Keratinocyte (primary cell): ENCODE measurements around the gene STK32C. TPM values are rescaled to one million over a fixed set of nuclear protein-coding genes. Genes with fewer than 3 reads are reported as not detected.

ENCODE experiments used
- DNase-seq: peaks from one replicate; pipeline ENCODE4 v3.0.0-alpha.2; 2011; ENCODE audit warnings: low read depth, missing footprints, low spot score
- FAIRE-seq: peaks from 2 replicates; lab custom pipeline; 2011; peaks lifted over from hg19 to GRCh38; lab: Jason Lieb, UNC
- H2AFZ ChIP-seq: 2 replicates; pipeline ENCODE4 v1.6.0; 2012; ENCODE audit warnings: low read length, control low read depth, inconsistent platforms; ENCODE audit not compliant: control insufficient read depth
- H3K27ac ChIP-seq: 2 replicates; pipeline ENCODE4 v1.5.1; 2011; ENCODE audit warnings: low read length; ENCODE audit not compliant: control insufficient read depth, insufficient read depth
- H3K27me3 ChIP-seq: 3 replicates; pipeline ENCODE4 v1.6.0; 2011; ENCODE audit warnings: low read length; ENCODE audit not compliant: control insufficient read depth, insufficient read depth; ENCODE audit errors: extremely low read depth
- H3K36me3 ChIP-seq, 2 experiments: 2 replicates in 1 of 2; 3 replicates in 1 of 2; pipeline ENCODE4 v1.5.1; 2011; ENCODE audit warnings: low read length in 2 of 2, mild to moderate bottlenecking in 1 of 2; ENCODE audit not compliant: control insufficient read depth in 2 of 2, insufficient read depth in 2 of 2; ENCODE audit errors: extremely low read depth in 1 of 2
- H3K4me1 ChIP-seq: 3 replicates; pipeline ENCODE4 v1.5.1; 2011; ENCODE audit warnings: low read length; ENCODE audit not compliant: control insufficient read depth, insufficient read depth; ENCODE audit errors: extremely low read depth
- H3K4me2 ChIP-seq: 3 replicates; pipeline ENCODE4 v1.6.0; 2011; ENCODE audit warnings: low read depth, low read length; ENCODE audit not compliant: control insufficient read depth, insufficient read depth; ENCODE audit errors: extremely low read depth
- H3K4me3 ChIP-seq, 3 experiments: fragments of 200-600 bp in 1 of 3; sonication (generic) in 1 of 3; 2 replicates in 2 of 3; 3 replicates in 1 of 3; pipeline ENCODE4 v1.5.1; 2011 to 2016; ENCODE audit warnings: low read length in 3 of 3, mild to moderate bottlenecking in 3 of 3, control low read depth in 2 of 3, inconsistent platforms in 1 of 3, low read depth in 1 of 3, mixed read lengths in 1 of 3, mixed run types in 1 of 3, moderate library complexity in 1 of 3; ENCODE audit not compliant: control insufficient read depth in 2 of 3, insufficient read depth in 2 of 3; ENCODE audit errors: extremely low read depth in 1 of 3
- H3K79me2 ChIP-seq: 2 replicates; pipeline ENCODE4 v1.6.0; 2012; ENCODE audit warnings: low read length; ENCODE audit not compliant: control insufficient read depth, insufficient read depth
- H3K9ac ChIP-seq: 3 replicates; pipeline ENCODE4 v1.6.0; 2011; ENCODE audit warnings: low read length; ENCODE audit not compliant: control insufficient read depth, insufficient read depth; ENCODE audit errors: extremely low read depth
- H3K9me1 ChIP-seq: 3 replicates; pipeline ENCODE4 v1.6.0; 2011; ENCODE audit warnings: low read length; ENCODE audit not compliant: control insufficient read depth, insufficient read depth; ENCODE audit errors: extremely low read depth
- H3K9me3 ChIP-seq: 2 replicates; pipeline ENCODE4 v1.5.1; 2012; ENCODE audit warnings: low read depth, low read length; ENCODE audit not compliant: control insufficient read depth
- H4K20me1 ChIP-seq: 3 replicates; pipeline ENCODE4 v1.6.0; 2011; ENCODE audit warnings: low read length; ENCODE audit not compliant: control insufficient read depth, insufficient read depth; ENCODE audit errors: extremely low read depth
- EZH2 ChIP-seq: IDR thresholded peaks from one replicate; pipeline ENCODE4 v1.6.1; 2012; ENCODE audit warnings: inconsistent platforms, mild to moderate bottlenecking, low read length, moderate library complexity
- dilution Hi-C: fragments of 300-500 bp; cut with MboI; formaldehyde crosslinking; loops from one replicate; pipeline ENCODE4 v1.7.0; 2020; ENCODE audit warnings: low sequenced_read_pairs; ENCODE audit not compliant: extremely low pct_ligation_motif_present
- polyA plus RNA-seq, 5 experiments: library from polyadenylated mRNA; depleted of rRNA in 3 of 5; stranded (reverse) in 3 of 5; stranded (forward) in 1 of 5; unstranded in 1 of 5; fragments of >200 nt; gene quantifications; 1 replicate in 1 of 5; 2 replicates in 3 of 5; 3 replicates in 1 of 5; pipeline versions ENCODE4 v1.2.1 to v1.2.3, GENCODE V29; 2011 to 2012; ENCODE audit warnings: missing spikeins in 2 of 5, low read depth in 1 of 5, low replicate concordance in 1 of 5
- TF ChIP-seq, protein P1 (sequence below), 3 experiments: IDR thresholded peaks in 1 of 3; conservative IDR thresholded peaks in 1 of 3; optimal IDR thresholded peaks in 1 of 3; 2 replicates in 2 of 3; 3 replicates in 1 of 3; pipeline versions ENCODE3 to v1.5.1; 2011; ENCODE audit warnings: low read length in 3 of 3, mild to moderate bottlenecking in 3 of 3, moderate library complexity in 2 of 3, control low read depth in 1 of 3, inconsistent platforms in 1 of 3; ENCODE audit not compliant: insufficient read depth in 2 of 3; ENCODE audit errors: extremely low read depth in 1 of 3

The STK32C gene
- polyA plus RNA-seq, 1 donor (not counting 4 experiments of a cell fraction or from before 2014, with no cell fraction given), result 4.1 TPM

- Histone ChIP-seq H3K4me1 (no peaks in the 10 kb centered on the region), H3K36me3 (no peaks in the 10 kb centered on the region), H3K79me2 (no peaks in the 10 kb centered on the region), H3K9me3 (no peaks in the 10 kb centered on the region), H2AFZ (no peak overlapping the region), H3K9ac (no peak overlapping the region), H3K4me3 (no peak overlapping the region), H3K4me2 (no peak overlapping the region), H4K20me1 (no peaks in the 10 kb centered on the region), H3K27ac (no peak overlapping the region), H3K27me3 (peaks cover 6% of the 10 kb centered on the region), H3K9me1 (no peaks in the 10 kb centered on the region)
- TF ChIP-seq EZH2, result no peak
- TF ChIP-seq, protein P1, sequence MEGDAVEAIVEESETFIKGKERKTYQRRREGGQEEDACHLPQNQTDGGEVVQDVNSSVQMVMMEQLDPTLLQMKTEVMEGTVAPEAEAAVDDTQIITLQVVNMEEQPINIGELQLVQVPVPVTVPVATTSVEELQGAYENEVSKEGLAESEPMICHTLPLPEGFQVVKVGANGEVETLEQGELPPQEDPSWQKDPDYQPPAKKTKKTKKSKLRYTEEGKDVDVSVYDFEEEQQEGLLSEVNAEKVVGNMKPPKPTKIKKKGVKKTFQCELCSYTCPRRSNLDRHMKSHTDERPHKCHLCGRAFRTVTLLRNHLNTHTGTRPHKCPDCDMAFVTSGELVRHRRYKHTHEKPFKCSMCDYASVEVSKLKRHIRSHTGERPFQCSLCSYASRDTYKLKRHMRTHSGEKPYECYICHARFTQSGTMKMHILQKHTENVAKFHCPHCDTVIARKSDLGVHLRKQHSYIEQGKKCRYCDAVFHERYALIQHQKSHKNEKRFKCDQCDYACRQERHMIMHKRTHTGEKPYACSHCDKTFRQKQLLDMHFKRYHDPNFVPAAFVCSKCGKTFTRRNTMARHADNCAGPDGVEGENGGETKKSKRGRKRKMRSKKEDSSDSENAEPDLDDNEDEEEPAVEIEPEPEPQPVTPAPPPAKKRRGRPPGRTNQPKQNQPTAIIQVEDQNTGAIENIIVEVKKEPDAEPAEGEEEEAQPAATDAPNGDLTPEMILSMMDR (optimal IDR thresholded peaks at IDR 0.05 in 1 of 3, IDR thresholded peaks at IDR 0.05 in 1 of 3, conservative IDR thresholded peaks at IDR 0.05 in 1 of 3; ENCODE audit: extremely low read depth in 1 of 3, insufficient read depth in 2 of 3, low read length in 3 of 3), result no peak
- DNase-seq, result no peak
- no peak for FAIRE-seq
- dilution Hi-C loops, result no loop called here
These were observed 149.5 kb downstream of the STK32C start for GRCh38 chr10:132158122-132158741.

Other genes starting within 250 kb of the STK32C start
- 0.02 to 0.06 TPM (median 0.05 TPM) in 3 replicates for gene JAKMIP3, start 242.0 kb downstream of the STK32C start, polyA plus RNA-seq
- 7.4 to 10.0 TPM (median 8.6 TPM) in 3 replicates for gene DPYSL4, start 121.0 kb downstream of the STK32C start, polyA plus RNA-seq
- 3.0 to 3.5 TPM (median 3.1 TPM) in 3 replicates for gene LRRC27, start 24.2 kb upstream of the STK32C start, polyA plus RNA-seq
- 3.1 to 6.5 TPM (median 3.8 TPM) in 3 replicates for gene PWWP2B, start 89.2 kb upstream of the STK32C start, polyA plus RNA-seq
- 8.7 to 18.9 TPM (median 11.2 TPM) in 3 replicates for gene INPP5A, start 229.8 kb upstream of the STK32C start, polyA plus RNA-seq